ENCODE measurements around the gene MTHFD2L.

- no peak for TF ChIP-seq POLR2A (IDR thresholded peaks at IDR 0.05; ENCODE audit: low read length)
- TF ChIP-seq GATA1 (IDR thresholded peaks at IDR 0.05; ENCODE audit: low read depth, low read length): no peak
Measured at GRCh38 chr4:74110670-74111069, 47.2 kb upstream of the MTHFD2L start.
